ENCODE measurements around the gene GRIK2. TPM values are rescaled to one million over a fixed set of nuclear protein-coding genes. Genes with fewer than 3 reads are reported as not detected.

The GRIK2 gene
- total RNA-seq, 1 experiment from 2014 or later, result 0.70 TPM

- Histone ChIP-seq H3K27ac (ENCODE audit: insufficient read length, low read depth, low read length) (no peak overlapping the region), H4K8ac (replicated peaks; ENCODE audit: insufficient read length, low read depth, low read length) (no peak overlapping the region), H3K23me2 (ENCODE audit: insufficient read length, low read depth, low read length, poor library complexity, severe bottlenecking) (no peaks in the 10 kb centered on the region), H3K4ac (ENCODE audit: low read depth, low read length) (no peak overlapping the region), H2BK5ac (ENCODE audit: insufficient read length, low read length) (no peak overlapping the region), H2BK120ac (ENCODE audit: low read depth, low read length, poor library complexity, severe bottlenecking) (no peak overlapping the region), H2BK15ac (ENCODE audit: low read depth, low read length) (no peak overlapping the region), H3K56ac (ENCODE audit: insufficient read length, low read depth, low read length) (no peak overlapping the region), H3K79me2 (ENCODE audit: insufficient read depth, low read length) (no peaks in the 10 kb centered on the region), H3K14ac (ENCODE audit: insufficient read depth, low read length) (no peak overlapping the region), H4K91ac (ENCODE audit: insufficient read length, low read depth, low read length) (no peak overlapping the region), H2BK12ac (ENCODE audit: insufficient read length, low read depth, low read length) (no peak overlapping the region), H3K18ac (ENCODE audit: insufficient read length, low read depth, low read length) (no peak overlapping the region), H4K20me1 (ENCODE audit: control insufficient read depth, insufficient read depth, insufficient read length) (no peaks in the 10 kb centered on the region), H3K4me2 (ENCODE audit: insufficient read depth, insufficient read length, low read length) (no peak overlapping the region), H2AFZ (ENCODE audit: low read length) (no peak overlapping the region), H3K9me3 (ENCODE audit: control insufficient read depth, low read depth, low read length) (no peaks in the 10 kb centered on the region), H3K79me1 (ENCODE audit: insufficient read depth, low read depth, low read length, poor library complexity, severe bottlenecking) (no peaks in the 10 kb centered on the region), H3K9ac (ENCODE audit: extremely low read depth, insufficient read length, low read length) (no peak overlapping the region), H2BK20ac (ENCODE audit: low read depth, low read length, poor library complexity, severe bottlenecking) (no peak overlapping the region), H3K4me1 (ENCODE audit: insufficient read depth, low read length) (peaks cover 7% of the 10 kb centered on the region; the same call in 1 of the 2 replicates), H3K23ac (ENCODE audit: insufficient read length, low read depth, low read length) (no peak overlapping the region), H4K5ac (ENCODE audit: insufficient read length, low read depth, low read length) (no peak overlapping the region), H3T11ph (ENCODE audit: low read length) (no peak overlapping the region), H2AK5ac (ENCODE audit: insufficient read length, low read length) (no peak overlapping the region), H3K27me3 (ENCODE audit: insufficient read depth, low read length) (no peaks in the 10 kb centered on the region)
- Mint-ChIP-seq H3K27me3 (ENCODE audit: low read depth) (no peaks in the 10 kb centered on the region), H3K27ac (no peak overlapping the region), H3K9me3 (peaks cover 4 to 5% of the 10 kb centered on the region in 2 experiments; a peak in 4 of 5 replicates), H3K36me3 (ENCODE audit: insufficient read depth in 1 of 3, low read depth in 3 of 3) (peaks cover 0 to 7% (median 3%) of the 10 kb centered on the region in 3 experiments; a peak in 4 of 7 replicates), H3K4me1 (peaks cover 27 to 37% of the 10 kb centered on the region in 2 experiments), H3K4me3 (no peak overlapping the region)
- no peak for DNase-seq
- no CpG with 5 or more reads among the region's 2 CpGs for WGBS (ENCODE audit: extremely low coverage, insufficient read length, low lambda C conversion rate)
- no peak for TF ChIP-seq CTCF (conservative IDR thresholded peaks at IDR 0.05)
Observed at GRCh38 chr6:101652079-101652478, 258.6 kb downstream of the GRIK2 start.

Measured in H9 (cell line).